Measurements from ENCODE around the gene CERCAM. TPM values are rescaled to one million over a fixed set of nuclear protein-coding genes. Genes with fewer than 3 reads are reported as not detected.

CERCAM gene
- polyA plus RNA-seq, 3 donors = 1.5 to 2.5 (median 1.8) TPM

DNA sequence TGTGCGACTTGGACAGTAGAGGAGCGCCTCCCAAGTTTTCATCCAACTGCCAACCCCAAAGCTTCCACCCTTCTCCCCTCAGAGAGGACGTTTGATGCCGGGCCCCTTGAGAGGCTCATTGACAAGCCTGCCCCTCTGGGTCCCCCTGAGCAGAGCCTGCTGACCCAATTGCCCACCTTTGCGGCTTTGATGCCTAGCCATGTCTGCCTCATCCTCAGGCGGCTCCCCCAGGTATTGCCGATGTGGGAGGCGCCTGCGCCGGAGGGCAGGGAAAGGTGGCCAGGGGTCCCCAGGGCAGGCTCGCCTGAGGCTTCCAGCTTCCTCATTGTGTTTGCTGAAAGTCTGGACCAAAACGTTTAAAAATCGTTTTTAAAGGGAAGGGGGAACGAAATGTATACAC, 36.5 kb downstream of the CERCAM start:
- H3K9me3 ChIP-seq (replicated peaks in 1 of 2; ENCODE audit: control insufficient read depth in 1 of 2, insufficient read depth in 1 of 2, low read length in 2 of 2) = no peaks in the 10 kb centered on the region
- H3K36me3 Mint-ChIP-seq = peaks cover 31 to 36% of the 10 kb centered on the region in 2 donors
- peaks cover 2 to 8% (median 5%) of the 10 kb centered on the region in 3 donors for H3K27me3 Mint-ChIP-seq (ENCODE audit: low read depth in 3 of 3)
- peaks cover 12 to 20% of the 10 kb centered on the region in 2 donors for H3K4me1 ChIP-seq (ENCODE audit: control insufficient read depth in 1 of 2, insufficient read depth in 2 of 2, low read length in 2 of 2)
- peaks cover 28% of the 10 kb centered on the region for H3K79me2 ChIP-seq (ENCODE audit: insufficient read depth, low read length)
- DNase-seq = no peak
- H3K27ac ChIP-seq (ENCODE audit: low read depth in 1 of 2, low read length in 2 of 2) = no peak overlapping the region
- peak overlapping the region in 2 of 3 experiments; percentile 67 to 93 for H3K4me3 ChIP-seq (replicated peaks in 1 of 3; ENCODE audit: low read depth in 2 of 3, low read length in 3 of 3)
- peak overlapping the region in 2 of 7 donors; percentile 24 to 63 for H3K27ac Mint-ChIP-seq
- peaks cover 15% of the 10 kb centered on the region for H3K4me1 Mint-ChIP-seq
- peaks cover 0 to 2% (median 0%) of the 10 kb centered on the region in 7 donors for H3K9me3 Mint-ChIP-seq
- intact Hi-C loops (cut with micrococcal nuclease) = loop anchor here (5.0 to 10.0 kb wide), 4 partner anchors 85 to 568 kb away; partner anchors contain the start of genes COQ4 (in 1 of the 2), DOLK (in 1 of the 2), NUP188 (in 1 of the 2) and SH3GLB2 (in 1 of the 2)
- H3K9ac ChIP-seq (ENCODE audit: insufficient read depth, low read length, poor library complexity, severe bottlenecking) = peak overlapping the region; percentile 78
- H3K4me2 ChIP-seq (replicated peaks; ENCODE audit: extremely low read depth, low read length, poor library complexity, severe bottlenecking) = peak overlapping the region; percentile 99
- peak overlapping the region; percentile 86 to 89 for H3K4me3 Mint-ChIP-seq
- peaks cover 25 to 32% of the 10 kb centered on the region in 2 donors for H3K36me3 ChIP-seq (replicated peaks in 1 of 2; ENCODE audit: control insufficient read depth in 1 of 2, insufficient read depth in 2 of 2, low read length in 2 of 2)
- peak overlapping the region; percentile 93 for H2AFZ ChIP-seq (ENCODE audit: insufficient read depth, low read depth, low read length, poor library complexity, severe bottlenecking)
- no peaks in the 10 kb centered on the region for H3K27me3 ChIP-seq (ENCODE audit: control insufficient read depth in 2 of 2, insufficient read depth in 2 of 2, low read length in 2 of 2)
- 52% methylated on average over 11 of the region's 14 CpGs for WGBS (ENCODE audit: insufficient coverage)
- TF ChIP-seq, protein P1, sequence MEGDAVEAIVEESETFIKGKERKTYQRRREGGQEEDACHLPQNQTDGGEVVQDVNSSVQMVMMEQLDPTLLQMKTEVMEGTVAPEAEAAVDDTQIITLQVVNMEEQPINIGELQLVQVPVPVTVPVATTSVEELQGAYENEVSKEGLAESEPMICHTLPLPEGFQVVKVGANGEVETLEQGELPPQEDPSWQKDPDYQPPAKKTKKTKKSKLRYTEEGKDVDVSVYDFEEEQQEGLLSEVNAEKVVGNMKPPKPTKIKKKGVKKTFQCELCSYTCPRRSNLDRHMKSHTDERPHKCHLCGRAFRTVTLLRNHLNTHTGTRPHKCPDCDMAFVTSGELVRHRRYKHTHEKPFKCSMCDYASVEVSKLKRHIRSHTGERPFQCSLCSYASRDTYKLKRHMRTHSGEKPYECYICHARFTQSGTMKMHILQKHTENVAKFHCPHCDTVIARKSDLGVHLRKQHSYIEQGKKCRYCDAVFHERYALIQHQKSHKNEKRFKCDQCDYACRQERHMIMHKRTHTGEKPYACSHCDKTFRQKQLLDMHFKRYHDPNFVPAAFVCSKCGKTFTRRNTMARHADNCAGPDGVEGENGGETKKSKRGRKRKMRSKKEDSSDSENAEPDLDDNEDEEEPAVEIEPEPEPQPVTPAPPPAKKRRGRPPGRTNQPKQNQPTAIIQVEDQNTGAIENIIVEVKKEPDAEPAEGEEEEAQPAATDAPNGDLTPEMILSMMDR (IDR thresholded peaks at IDR 0.05) = no peak
- H4K20me1 ChIP-seq (ENCODE audit: insufficient read depth, low read length) = peaks cover 7% of the 10 kb centered on the region

- Histone ChIP-seq H3K9me3 (replicated peaks in 1 of 2; ENCODE audit: control insufficient read depth in 1 of 2, insufficient read depth in 1 of 2, low read length in 2 of 2) (no peaks in the 10 kb centered on the region), H3K4me3 (replicated peaks in 1 of 3; ENCODE audit: low read depth in 2 of 3, low read length in 3 of 3) (no peak overlapping the region), H3K27me3 (ENCODE audit: control insufficient read depth in 2 of 2, insufficient read depth in 2 of 2, low read length in 2 of 2) (no peaks in the 10 kb centered on the region), H3K4me2 (replicated peaks; ENCODE audit: extremely low read depth, low read length, poor library complexity, severe bottlenecking) (no peak overlapping the region), H2AFZ (ENCODE audit: insufficient read depth, low read depth, low read length, poor library complexity, severe bottlenecking) (no peak overlapping the region), H3K9ac (ENCODE audit: insufficient read depth, low read length, poor library complexity, severe bottlenecking) (no peak overlapping the region), H3K4me1 (ENCODE audit: control insufficient read depth in 1 of 2, insufficient read depth in 2 of 2, low read length in 2 of 2) (peaks cover 12 to 20% of the 10 kb centered on the region in 2 donors), H4K20me1 (ENCODE audit: insufficient read depth, low read length) (peaks cover 7% of the 10 kb centered on the region), H3K27ac (ENCODE audit: low read depth in 1 of 2, low read length in 2 of 2) (no peak overlapping the region), H3K36me3 (replicated peaks in 1 of 2; ENCODE audit: control insufficient read depth in 1 of 2, insufficient read depth in 2 of 2, low read length in 2 of 2) (peaks cover 38 to 49% of the 10 kb centered on the region in 2 donors), H3K79me2 (ENCODE audit: insufficient read depth, low read length) (peaks cover 28% of the 10 kb centered on the region)
- 100% methylated on average over 1 of the region's 3 CpGs for WGBS (ENCODE audit: insufficient coverage)
- no peak for DNase-seq
- Mint-ChIP-seq H3K4me1 (peaks cover 15% of the 10 kb centered on the region), H3K27ac (no peak overlapping the region), H3K9me3 (peaks cover 0 to 2% (median 0%) of the 10 kb centered on the region in 7 donors), H3K36me3 (peaks cover 43 to 53% of the 10 kb centered on the region in 2 donors), H3K27me3 (ENCODE audit: low read depth in 3 of 3) (peaks cover 0 to 3% (median 3%) of the 10 kb centered on the region in 3 donors), H3K4me3 (no peak overlapping the region)
- intact Hi-C loops (cut with micrococcal nuclease) = loop anchor here (5.0 to 10.0 kb wide), 4 partner anchors 87 to 566 kb away; partner anchors contain the start of genes COQ4 (in 1 of the 2), DOLK (in 1 of the 2), NUP188 (in 1 of the 2) and SH3GLB2 (in 1 of the 2)
- TF ChIP-seq, protein P1 (IDR thresholded peaks at IDR 0.05) = no peak
Measured at GRCh38 chr9:128459011-128459410, 38.4 kb downstream of the CERCAM start.
